Neutrophil (primary cell): Measurements from ENCODE around the gene MSTO1.
"Not testable (repeated sequence)": the region's sequence is repeated elsewhere in the genome, so short reads cannot be mapped to it uniquely, and the experiment has no call there.

Experiments used
- H3K27ac ChIP-seq: fragments of 200-600 bp; sonication (generic); 2 replicates; pipeline ENCODE4 v1.5.1; 2016; ENCODE audit warnings: mild to moderate bottlenecking, moderate library complexity
- H3K27me3 ChIP-seq: fragments of 200-600 bp; sonication (generic); 2 replicates; pipeline ENCODE4 v1.6.0; 2016; ENCODE audit warnings: mild to moderate bottlenecking
- H3K36me3 ChIP-seq: fragments of 200-600 bp; sonication (generic); 2 replicates; pipeline ENCODE4 v1.5.1; 2017
- H3K4me1 ChIP-seq, 2 experiments: fragments of 200-600 bp in 1 of 2; sonication (generic) in 1 of 2; 1 replicate in 1 of 2; 2 replicates in 1 of 2; pipeline versions ENCODE4 v1.5.1 to v1.6.1; 2013 to 2016; ENCODE audit warnings: low read depth in 1 of 2, low read length in 1 of 2, mild to moderate bottlenecking in 1 of 2, moderate library complexity in 1 of 2; ENCODE audit not compliant: control insufficient read depth in 1 of 2, insufficient read depth in 1 of 2
- H3K4me3 ChIP-seq, 2 experiments: fragments of 200-600 bp in 1 of 2; sonication (generic) in 1 of 2; 1 replicate in 1 of 2; 2 replicates in 1 of 2; pipeline ENCODE4 v1.5.1; 2013 to 2016; ENCODE audit warnings: low read depth in 1 of 2, low read length in 1 of 2, mild to moderate bottlenecking in 1 of 2, moderate library complexity in 1 of 2
- H3K9me3 ChIP-seq: fragments of 200-600 bp; sonication (generic); 2 replicates; pipeline ENCODE4 v1.5.1; 2016
- CTCF ChIP-seq: fragments of 200-600 bp; sonication (generic); IDR thresholded peaks from 2 replicates; pipeline ENCODE4 v1.5.1; 2016; ENCODE audit warnings: antibody characterized with exemption

MSTO1 gene

GRCh38 chr1:155596864-155597263, 13.2 kb upstream of the MSTO1 start:
- Histone ChIP-seq H3K36me3 (no peaks in the 10 kb centered on the region), H3K4me1 (peaks cover 0 to 2% of the 10 kb centered on the region in 2 experiments), H3K27me3 (peaks cover 18% of the 10 kb centered on the region), H3K9me3 (no peaks in the 10 kb centered on the region), H3K27ac (no peak overlapping the region), H3K4me3 (no peak overlapping the region)
- no peak for TF ChIP-seq CTCF

DNA sequence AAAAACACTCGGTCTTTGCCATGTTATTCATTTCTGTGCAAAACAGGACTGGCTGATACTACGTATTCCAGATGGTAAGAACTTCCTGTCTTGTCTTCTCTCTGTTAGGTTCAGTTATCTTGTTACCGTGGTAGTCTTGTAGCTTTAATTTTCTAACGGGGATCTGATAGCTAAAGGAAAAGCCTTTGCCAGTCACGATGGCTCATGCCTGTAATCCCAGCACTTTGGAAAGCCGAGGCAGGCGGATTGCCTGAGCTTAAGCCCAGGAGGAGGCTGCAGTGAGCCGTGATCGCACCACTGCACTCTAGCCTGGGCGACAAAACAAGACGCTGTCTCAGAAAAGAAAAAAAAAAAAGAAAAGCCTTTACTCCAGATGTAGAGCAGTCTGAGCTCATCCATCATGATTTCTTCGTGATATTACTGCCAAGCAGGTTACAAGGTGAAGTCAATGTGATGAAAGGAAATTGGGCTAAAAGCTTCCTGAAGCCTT, 11.1 kb upstream of the MSTO1 start:
- no peak for TF ChIP-seq CTCF
- no peak overlapping the region for H3K4me3 ChIP-seq
- H3K36me3 ChIP-seq = no peaks in the 10 kb centered on the region
- H3K9me3 ChIP-seq = no peaks in the 10 kb centered on the region
- H3K27ac ChIP-seq = no peak overlapping the region
- H3K27me3 ChIP-seq = peaks cover 18% of the 10 kb centered on the region
- no peaks in the 10 kb centered on the region for H3K4me1 ChIP-seq

DNA sequence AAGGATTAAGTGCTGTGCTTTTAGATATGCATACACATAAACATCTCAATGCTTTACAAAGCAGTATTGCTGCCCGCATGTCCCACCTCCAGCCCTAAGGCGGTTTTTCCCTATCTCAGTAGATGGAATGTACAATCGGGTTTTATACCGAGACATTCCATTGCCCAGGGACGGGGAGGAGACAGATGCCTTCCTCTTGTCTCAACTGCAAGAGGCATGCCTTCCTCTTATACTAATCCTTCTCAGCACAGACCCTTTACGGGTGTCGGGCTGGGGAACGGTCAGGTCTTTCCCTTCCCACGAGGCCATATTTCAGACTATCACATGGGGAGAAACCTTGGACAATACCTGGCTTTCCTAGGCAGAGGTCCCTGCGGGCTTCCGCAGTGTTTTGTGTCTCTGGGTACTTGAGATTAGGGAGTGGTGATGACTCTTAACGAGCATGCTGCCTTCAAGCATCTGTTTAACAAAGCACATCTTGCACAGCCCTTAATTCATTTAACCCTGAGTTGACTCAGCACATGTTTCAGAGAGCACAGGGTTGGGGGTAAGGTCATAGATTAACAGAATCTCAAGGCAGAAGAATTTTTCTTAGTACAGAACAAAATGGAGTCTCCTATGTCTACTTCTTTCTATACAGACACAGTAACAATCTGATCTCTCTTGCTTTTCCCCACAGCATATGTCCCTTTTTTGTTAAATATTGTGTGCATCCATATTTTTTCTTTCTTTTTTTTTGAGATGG, 10.0 kb upstream of the MSTO1 start:
- peaks cover 18% of the 10 kb centered on the region for H3K27me3 ChIP-seq
- H3K4me1 ChIP-seq, H3K4me3 ChIP-seq, H3K36me3 ChIP-seq, H3K9me3 ChIP-seq, H3K27ac ChIP-seq: not testable (repeated sequence)

DNA sequence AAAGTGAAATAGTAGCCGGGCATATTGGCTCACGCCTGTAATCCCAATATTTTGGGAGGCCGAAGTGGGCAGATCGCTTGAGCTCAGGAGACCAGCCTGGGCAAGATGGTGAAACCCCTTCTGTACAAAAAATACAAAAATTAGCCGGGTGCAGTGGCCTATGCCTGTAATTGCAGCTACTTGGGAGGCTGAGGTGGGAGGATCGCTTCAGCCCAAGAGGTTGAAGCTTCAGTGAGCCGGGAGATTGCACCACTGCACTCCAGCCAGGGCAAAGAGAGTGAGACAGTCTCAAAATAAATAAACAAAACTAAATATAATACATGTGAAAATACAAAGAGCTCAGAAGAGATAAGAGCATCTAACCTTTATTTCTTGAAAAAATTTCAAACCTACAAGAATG, 2.3 kb upstream of the MSTO1 start:
- no peak overlapping the region for H3K4me3 ChIP-seq
- no peaks in the 10 kb centered on the region for H3K9me3 ChIP-seq
- H3K27me3 ChIP-seq = no peaks in the 10 kb centered on the region
- H3K36me3 ChIP-seq = peaks cover 5% of the 10 kb centered on the region
- no peak overlapping the region for H3K27ac ChIP-seq
- H3K4me1 ChIP-seq = peaks cover 5 to 6% of the 10 kb centered on the region in 2 experiments
- no peak for TF ChIP-seq CTCF

DNA sequence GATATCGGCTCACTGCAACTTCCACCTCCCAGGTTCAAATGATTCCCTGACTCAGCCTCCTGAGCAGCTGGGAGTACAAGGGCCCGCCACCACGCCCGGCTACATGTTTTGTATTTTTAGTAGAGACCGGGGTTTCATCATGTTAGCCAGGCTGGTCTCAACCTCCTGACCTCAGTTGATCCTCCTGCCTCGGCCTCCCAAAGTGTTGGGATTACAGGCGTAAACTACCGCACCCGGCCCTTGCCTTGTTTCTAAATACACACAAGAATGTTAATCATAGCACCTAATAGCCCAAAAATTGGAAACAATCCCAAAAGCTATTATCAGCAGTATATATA, 1.2 kb upstream of the MSTO1 start:
- no peak overlapping the region for H3K27ac ChIP-seq
- H3K27me3 ChIP-seq = no peaks in the 10 kb centered on the region
- H3K4me3 ChIP-seq = no peak overlapping the region
- TF ChIP-seq CTCF = no peak
- no peaks in the 10 kb centered on the region for H3K9me3 ChIP-seq
- H3K4me1 ChIP-seq = peaks cover 5 to 6% of the 10 kb centered on the region in 2 experiments
- H3K36me3 ChIP-seq = peaks cover 5% of the 10 kb centered on the region

GRCh38 chr1:155610257-155610647, 234 bp downstream of the MSTO1 start:
- not testable (repeated sequence) for H3K27me3 ChIP-seq, H3K27ac ChIP-seq, H3K36me3 ChIP-seq, H3K9me3 ChIP-seq, H3K4me1 ChIP-seq
- H3K4me3 ChIP-seq = peak overlapping the region; percentile 75

DNA sequence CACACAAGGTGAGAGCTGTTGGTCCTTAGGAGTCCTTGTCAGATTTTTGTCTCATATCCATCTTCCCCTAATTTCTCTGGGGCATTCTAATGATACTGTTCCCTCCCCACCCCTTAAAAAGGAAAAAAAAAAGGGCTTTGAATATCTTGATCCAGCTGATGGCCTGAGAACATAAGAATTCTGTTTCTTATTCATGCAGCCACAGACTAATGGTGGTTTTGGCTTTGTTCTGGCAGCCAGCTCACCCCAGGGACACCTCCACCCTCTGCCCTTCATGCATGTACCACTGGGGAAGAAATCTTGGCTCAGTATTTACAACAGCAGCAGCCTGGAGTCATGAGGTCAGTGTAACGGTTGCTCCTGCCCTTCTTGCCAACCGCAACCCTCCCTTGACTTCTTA, 3.2 kb downstream of the MSTO1 start:
- H3K4me3 ChIP-seq, H3K36me3 ChIP-seq, H3K27ac ChIP-seq, H3K9me3 ChIP-seq, H3K27me3 ChIP-seq, H3K4me1 ChIP-seq: not testable (repeated sequence)
